NCI-H1436 treated with DMSO at 0.1 percent for 48 hours (cell line): ENCODE data around the gene TESMIN.

Source experiments
- DNase-seq: peaks from one replicate; lab custom pipeline; 2025; lab: John Stamatoyannopoulos, UW

TESMIN gene

DNA sequence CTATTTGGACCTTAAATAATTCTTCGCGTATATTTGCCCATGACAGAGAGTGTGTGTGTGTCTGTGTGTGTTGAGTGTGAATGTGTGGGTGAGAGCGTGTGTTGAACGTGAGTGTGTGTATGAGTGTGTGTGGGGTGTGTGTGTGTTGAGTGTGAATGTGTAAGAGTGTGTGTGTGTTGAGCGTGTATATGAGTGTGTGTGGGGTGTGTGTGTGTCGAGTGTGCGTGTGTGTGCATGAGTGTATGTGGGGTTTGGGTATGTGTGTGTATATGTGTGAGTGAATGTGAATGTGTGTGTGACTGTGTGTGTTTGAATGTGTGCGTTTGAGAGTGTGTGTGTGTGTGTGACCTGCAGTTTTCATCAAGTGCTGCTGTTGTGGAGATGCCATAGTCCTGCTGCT is 40.2 kb downstream of the TESMIN start:
- DNase-seq: no peak

- no peak for DNase-seq
Observed at GRCh38 chr11:68710409-68710808, 40.9 kb downstream of the TESMIN start.

DNA sequence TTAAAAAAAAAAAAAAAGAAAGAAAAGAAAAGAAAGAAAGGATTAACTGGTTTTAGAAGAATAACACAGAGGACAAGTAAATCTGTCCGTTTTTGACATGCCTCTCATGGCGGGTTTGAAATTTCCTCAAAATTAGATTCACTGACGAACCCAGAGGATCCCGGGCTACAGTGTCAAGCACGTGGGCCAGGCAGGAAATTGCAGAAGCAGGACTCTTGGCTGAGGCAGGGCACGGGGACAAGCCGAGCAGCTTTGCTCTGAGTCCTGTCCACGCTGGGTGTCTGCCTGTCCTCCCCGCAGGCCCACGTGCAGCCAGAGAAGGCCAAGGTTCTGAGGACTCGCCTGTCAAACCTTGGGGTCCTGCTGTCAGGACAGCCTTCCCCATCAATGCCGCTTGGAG is 42.3 kb downstream of the TESMIN start:
- DNase-seq: no peak

DNA sequence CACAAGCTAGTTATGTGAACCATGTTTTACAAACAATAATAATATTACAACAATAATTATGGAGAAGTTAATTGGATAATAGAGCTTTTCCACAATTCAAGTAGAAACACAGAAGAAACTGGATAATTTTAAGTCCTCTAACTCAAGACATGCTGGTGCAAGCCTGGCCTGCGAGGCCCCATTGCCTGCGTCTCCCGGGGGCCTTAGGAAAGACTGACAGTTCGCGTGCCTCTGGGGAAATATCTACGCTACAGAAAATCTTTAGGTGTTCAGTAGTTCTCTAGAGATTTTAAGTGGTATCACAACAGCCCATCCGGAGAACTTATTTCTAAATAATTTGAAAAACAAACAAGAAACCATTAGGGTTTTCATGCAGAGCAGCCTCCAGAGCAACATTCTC is 43.8 kb downstream of the TESMIN start:
- no peak for DNase-seq

DNA sequence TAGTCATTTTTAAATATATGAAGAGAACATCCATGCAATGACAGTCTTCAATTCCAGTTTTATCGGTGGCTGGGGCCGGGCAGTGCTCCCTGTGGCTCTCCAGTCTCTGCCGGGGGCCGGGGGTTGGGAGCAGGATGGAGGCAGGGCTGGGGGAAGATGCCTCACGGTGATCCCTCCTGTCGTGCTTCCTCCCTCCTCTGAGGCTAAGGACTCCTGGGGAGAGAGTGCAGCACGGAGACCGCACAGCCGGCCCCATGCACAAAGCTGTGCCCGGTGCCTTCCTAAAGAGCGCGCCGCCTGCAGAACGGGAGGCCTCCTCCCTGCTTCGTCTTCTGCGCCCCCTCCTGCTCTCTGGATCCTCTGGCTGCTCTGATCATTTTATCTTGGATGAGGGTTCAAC is 46.4 kb downstream of the TESMIN start:
- DNase-seq: no peak

GRCh38 chr11:68698993-68699392 is 52.3 kb downstream of the TESMIN start:
- DNase-seq: no peak

GRCh38 chr11:68695531-68695930 is 55.8 kb downstream of the TESMIN start:
- no peak for DNase-seq

DNA sequence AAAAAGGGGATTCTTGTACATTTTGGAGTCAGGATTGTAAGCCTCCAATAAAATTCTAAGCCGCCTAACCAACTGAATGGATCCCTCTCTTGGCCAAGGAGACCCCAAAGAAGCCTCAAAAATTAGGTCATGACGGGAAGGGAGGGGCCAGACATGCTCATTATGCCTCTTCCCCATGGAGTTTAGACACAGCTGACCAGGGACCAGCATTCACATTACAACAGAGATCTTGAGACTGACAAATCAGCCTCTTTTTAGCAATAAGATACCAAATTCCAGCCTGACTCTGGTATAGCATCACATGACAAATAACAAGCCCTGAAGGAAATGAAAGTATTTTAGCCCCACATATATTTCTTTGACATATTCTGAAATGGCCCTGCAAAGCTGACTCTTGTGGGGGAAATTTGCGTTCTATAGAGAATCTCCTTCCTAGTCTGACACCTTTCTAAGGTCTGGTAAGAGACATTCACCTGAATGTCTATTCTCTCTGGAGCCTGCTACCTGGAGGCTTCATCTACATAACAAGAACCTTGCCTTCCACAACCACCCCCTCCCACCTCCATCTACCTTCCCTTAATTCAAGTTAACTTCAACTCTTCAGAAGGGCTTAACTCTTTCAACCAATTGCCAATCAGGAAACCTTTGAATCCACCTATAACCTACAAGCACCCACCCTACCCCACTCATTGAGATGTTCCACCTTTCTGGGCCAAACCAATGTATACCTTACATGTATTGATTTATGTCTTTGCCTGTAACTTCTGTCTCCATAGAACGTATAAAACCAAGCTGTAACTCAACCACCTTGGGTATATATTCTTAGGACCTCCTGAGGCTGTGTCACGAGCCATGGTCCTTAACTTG is 56.7 kb downstream of the TESMIN start:
- no peak for DNase-seq

DNA sequence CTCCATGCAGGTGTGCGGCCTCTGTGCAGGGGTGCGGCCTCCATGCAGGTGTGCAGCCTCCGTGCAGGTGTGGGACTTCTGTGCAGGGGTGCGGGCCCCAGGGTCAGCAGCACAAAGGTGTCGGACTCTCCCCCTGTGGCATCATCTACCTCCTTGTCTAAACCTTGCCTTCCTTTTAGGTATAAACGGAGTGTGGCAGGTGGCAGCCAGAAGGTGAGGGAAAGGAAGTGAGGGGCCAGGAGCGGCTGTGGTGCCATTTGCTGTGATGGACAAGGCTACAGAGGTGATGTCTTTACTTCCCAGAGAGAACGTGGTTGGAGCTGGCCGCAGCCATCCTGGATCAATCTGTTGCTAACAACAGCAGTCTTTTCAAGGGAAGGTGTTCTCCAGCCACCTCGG is 57.8 kb downstream of the TESMIN start:
- DNase-seq: no peak

DNA sequence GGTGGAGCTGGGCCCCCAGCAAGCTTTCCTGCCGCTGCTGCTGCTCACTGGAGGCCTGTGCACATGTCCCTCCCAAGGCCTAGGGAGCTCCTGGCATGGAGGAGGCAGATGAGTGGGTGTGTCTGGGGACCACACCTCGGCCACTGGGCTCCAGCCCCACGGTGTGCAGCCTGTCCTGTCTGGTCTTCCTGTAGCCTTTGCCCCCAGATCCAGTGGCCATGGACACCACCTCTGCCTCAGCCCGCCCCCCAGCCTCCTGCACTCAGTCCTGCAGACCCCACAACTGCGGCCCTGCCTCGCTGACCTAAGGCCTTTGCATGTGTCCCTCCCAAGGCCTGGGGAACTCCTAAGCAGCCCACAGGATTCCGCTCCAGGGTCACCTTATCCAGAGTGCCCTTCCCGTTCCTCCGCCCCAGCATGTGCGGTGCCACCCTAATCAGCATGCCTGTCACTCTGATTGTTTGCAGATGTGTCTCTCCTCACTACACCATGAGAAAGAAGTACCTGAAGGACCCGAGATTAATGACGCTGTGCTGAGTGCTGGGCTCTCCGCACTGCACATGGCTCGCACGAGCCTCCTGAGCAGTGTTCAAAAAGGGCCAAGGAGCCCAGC is 58.3 kb downstream of the TESMIN start:
- DNase-seq: no peak

GRCh38 chr11:68692115-68692514 is 59.2 kb downstream of the TESMIN start:
- no peak for DNase-seq

DNA sequence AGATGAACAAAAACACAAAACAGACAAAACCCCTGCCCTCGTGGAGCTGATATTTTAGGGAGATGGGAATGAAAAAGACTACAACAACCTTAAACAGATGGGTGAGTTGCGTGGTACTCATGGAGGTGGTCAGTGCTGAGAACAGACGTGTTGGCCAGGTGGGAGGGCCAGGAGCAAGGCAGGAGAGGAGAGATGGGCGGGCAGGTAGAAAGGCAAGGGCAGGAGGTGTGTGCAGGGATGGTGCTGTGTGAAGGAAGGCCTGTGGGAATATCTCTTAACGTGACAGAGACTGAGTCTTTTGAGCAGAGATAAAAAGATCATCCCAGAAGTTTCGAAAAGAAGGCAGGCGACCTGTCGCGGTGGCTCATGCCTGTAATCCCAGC is 59.9 kb downstream of the TESMIN start:
- DNase-seq: no peak

DNA sequence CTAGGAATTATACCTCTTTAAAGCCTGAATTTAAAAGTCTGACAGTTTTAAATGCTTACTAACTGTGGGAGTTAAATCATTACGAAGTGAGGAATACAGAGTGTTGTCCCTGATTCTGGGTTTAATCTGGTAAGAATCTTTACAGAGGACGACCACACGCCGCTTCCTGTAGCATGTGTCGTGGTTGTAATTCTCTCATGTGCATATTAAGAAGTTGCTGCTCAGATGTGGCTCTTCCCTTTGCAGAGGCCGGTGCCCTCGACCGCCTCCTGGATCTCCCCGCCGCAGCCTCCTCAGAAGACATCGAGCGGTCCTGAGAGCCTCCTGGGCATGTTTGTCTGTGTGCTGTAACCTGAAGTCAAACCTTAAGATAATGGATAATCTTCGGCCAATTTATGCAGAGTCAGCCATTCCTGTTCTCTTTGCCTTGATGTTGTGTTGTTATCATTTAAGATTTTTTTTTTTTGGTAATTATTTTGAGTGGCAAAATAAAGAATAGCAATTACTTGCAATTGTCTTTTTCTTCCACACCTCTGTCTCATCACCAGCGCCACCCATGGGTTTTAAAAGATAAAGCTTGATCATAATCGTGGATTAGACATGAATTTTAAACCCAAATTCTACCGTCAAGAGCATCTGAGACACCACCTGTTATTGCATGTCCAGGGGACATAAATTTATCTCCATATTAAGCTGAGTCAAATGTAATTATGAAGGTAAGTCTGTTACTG is 60.5 kb downstream of the TESMIN start:
- no peak for DNase-seq

DNA sequence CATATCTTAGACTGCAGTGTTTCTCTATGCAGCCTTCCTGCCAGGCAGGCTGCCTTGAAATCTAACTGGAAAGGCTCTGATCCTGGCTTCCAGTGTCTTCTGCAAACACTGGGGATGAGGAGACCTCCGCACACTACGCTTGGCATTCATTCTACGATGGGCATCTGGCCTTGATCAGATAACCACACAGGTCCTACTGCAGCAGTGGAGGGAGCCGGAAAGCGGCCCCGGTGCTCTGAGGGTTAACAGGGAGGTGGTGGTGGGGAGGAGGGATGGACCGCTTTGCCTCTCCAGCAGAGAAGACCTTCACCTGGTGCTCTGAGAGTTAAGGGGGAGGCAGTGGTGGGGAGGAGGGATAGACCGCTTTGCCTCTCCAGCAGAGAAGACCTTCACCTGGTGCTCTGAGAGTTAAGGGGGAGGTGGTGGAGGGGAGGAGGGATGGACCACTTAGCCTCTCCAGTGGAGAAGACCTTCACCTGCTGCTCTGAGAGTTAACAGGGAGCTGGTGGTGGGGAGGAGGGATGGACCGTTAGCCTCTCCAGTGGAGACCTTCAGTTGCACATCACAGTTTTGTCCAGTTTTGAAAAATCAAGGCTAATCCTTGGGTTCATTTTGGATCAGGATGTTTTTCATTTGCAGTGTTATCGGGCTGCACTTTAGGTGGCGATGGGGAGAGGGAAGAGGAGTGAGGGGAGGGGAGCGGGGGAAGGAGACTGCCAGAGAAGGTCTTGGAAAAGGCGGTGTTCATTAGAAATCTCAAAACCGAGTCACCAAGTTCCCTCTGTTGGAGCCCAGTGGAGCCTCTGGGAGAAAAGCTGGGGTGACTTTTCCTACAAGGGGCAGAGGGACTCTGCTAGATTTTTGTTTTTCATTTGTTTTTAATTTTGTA is 61.3 kb downstream of the TESMIN start:
- DNase-seq: no peak

DNA sequence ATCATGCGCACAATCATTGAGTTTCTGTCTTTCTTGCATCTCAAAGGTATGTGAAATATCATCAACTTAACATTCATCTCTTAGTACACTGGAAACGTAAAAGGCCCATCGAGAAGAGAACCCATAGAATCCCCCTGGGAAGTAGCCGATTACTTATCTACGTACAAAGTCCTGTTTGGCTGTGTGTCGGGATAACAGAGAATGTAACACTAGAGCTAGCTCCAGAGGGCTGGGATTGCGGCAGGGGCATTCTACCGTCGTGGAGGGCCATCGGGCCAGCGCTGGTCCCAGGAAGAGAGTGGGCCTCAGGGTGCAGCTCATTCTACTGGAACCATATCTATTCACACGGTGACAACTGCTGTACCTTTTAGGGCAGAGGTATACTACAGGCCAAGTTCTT is 62.4 kb downstream of the TESMIN start:
- no peak for DNase-seq

DNA sequence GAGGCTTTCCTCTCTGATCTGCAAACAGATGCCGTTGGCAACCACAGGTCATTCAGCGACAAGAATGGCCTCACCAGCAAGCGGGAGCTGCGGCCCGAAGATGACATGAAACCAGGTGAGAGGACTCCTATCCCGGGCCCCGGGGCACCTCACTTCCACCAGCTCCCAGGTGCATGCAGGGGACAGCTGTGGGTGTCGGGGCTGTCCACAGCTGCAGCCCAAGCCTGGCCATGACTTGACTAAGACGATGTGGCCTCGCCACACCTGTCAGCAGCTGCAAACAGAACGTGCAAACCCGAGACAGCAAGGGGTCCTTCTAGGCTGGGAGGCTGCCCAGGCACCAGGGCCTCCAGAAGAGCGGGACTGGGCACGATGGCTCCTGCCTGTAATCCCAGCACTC is 63.3 kb downstream of the TESMIN start:
- DNase-seq: no peak

GRCh38 chr11:68687311-68687710 is 64.0 kb downstream of the TESMIN start:
- no peak for DNase-seq

- DNase-seq: no peak
Observed at GRCh38 chr11:68686486-68686885, 64.8 kb downstream of the TESMIN start.

- no peak for DNase-seq
Observed at GRCh38 chr11:68685656-68686380, 65.5 kb downstream of the TESMIN start.

DNA sequence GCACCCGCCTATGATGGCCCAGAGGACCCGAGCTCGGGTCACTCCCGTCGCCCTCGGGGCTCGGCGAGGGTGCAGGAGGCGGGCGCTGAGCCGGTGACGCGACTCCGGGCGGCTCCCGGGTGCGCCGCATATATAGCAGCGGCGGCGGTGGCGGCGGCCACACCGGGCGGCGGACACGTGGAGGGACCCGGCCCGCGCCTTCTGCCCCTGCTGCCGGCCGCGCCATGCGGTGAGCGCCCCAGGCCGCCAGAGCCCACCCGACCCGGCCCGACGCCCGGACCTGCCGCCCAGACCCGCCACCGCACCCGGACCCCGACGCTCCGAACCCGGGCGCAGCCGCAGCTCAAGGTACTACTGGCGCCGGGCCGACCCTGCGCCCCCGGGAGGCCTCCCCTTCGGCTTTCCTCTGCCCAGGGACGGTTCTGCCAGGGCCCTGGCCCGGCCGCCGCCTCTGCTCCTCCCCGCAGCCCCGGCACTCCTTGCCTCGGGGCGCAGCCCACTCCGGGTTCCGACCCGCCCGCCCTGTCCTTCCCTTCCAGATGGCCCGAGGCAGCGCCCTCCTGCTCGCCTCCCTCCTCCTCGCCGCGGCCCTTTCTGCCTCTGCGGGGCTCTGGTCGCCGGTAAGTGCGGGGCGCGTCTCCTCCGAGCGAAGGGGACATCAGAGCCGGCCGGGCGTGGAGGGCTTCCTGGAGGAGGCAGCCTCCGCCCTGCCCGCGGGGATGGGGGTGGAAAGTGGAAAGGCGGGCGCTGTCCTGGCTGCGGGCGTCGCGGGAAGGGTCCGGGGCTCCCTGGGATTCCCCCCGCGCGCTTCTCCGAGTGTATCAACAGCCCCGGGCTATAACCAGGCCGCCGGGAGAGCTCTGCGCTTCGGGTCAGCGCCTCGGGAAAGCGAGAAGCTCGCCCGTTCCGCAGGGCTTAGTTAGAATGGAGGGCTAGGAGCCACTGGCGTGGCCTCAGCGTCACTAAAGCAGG is 66.6 kb downstream of the TESMIN start, which contains the start of gene GAL:
GAL (plus strand) TSS at position 160 of the 972 bp plus-strand sequence; CDS start at position 540, 380 bp downstream.
- DNase-seq: no peak
